Stimulated activated CD8-positive, alpha-beta memory T cell treated with anti-CD3 and anti-CD28 coated beads, Interleukin-12 subunit alpha, Interleukin-12 subunit beta, amount 100 ng/mL, for 4 hours (primary cell): ENCODE data around the gene TERF2IP.
A peak's percentile ranks its signal among the peaks of the same experiment; 100 is the strongest.

ENCODE experiments used
- DNase-seq: peaks from one replicate; pipeline ENCODE4 v3.0.0-alpha.2; 2020; ENCODE audit warnings: low read depth

The TERF2IP gene

DNA sequence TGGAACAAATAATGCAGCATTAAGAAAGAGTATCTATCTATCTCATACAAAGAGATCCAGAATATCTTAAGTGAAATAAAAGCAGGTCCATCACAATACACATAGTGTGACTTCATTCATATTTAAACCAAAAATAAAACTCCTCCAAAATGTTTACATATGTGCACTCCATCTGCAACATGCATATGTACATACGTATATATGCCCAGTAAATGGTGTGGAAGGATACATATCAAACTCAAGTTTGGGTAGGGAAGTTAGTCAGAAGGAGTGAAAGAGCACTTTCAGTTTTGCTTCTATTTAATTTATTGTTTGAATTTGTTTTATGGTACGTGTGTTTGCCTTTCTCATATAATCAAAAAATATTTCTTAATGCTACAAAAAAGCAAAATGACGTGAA lies 12.5 kb upstream of the TERF2IP start:
- no peak for DNase-seq

DNA sequence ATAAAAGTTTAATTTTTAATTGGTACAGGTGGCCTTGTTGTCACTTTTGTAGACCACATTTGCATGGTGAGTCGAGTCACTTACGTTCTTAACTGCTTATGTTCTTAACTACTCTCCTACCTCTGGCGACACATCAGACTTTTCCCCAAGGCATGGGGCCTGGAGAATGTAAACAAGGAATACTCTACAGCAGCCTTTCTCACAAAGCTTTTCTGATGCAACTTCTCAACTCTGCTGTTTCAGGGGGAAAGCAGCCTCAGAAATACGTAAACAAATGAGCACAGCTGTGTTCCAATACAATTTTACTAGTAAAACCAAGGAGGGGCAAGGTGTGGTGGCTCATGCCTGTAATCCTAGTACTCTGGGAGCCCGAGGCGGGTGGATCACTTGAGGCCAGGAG lies 7.0 kb upstream of the TERF2IP start:
- DNase-seq = no peak

DNA sequence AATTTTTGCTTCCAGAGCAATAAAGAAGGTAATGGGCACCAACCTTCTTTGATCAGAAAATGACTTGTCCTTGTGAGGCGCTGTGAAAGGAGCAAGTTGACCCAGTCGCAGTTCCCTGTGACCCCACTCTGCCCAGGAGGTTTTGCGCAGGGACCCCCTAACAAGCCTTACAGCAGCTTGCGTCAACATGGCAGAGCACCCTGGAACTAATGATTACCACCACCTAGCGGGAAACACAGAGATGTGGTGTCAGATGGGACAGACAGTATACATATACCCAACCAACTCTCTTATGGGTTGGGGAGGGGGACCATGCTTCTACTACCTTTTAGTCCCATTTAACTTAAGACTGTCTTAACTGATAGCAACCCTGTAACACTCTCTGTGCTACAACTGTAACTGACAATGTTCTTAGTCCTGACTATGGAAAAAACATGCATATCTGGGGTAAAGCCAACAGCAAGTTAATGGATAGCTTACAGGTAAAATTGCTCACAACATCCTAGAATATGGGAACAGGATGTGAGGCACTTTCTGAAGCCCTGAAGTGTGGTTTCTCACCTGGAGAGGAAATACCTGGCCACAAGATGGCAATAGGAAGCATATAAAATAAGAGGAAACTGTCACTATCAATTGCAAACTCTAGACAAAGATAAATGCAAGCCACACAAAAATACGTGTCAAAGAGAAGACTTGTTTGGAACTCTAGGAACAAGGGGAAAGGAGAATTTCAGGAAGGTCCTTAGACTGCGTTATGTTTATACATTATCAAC lies 3.1 kb upstream of the TERF2IP start:
- DNase-seq = no peak

DNA sequence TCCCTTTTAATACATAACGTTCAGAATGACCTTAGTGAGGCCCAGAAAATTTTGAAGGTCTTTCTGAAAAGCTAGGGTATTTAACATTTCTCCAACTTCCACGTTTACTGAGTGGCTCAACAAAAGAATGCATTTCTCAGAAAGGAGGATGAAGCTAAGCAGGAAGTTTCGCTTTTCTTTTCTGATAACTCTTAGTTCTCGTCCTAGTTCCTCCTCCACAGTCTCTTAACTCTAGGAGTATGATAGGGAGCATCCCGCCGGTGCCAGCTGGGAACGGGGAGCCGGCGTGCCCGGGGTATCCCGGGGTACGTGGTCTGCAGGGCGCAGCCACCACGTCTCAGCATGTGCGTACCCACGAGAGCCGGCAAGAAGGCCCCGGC lies 471 bp upstream of the TERF2IP start:
- DNase-seq = no peak

DNA sequence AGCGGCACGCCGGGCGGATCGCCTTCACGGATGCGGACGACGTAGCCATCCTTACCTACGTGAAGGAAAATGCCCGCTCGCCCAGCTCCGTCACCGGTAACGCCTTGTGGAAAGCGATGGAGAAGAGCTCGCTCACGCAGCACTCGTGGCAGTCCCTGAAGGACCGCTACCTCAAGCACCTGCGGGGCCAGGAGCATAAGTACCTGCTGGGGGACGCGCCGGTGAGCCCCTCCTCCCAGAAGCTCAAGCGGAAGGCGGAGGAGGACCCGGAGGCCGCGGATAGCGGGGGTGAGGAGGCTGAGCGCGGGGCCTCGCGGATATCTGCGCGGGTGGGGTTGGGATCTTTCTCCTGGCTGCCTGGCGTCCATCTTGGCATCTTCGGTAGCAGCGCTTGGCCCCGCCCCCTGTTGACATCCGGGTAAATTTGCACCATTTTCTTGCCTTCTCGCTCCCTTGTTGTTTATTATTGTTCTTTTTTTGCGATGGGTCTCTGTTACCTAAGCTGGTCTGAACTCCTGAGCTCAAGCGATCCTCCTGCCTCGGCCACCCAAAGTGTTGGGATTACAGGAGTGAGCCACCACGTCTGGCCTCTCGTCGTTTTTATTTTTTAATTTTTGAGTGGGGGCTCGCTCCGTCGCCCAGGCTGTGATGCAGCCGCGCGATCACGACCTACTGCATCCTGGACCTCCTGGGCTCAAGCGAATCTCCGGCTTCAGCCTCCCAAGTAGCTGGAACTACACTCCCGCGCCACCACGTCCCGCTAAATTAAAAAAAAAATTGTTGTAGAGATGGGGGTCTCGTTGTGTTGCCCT lies 898 bp downstream of the TERF2IP start:
- peak; percentile 73 for DNase-seq

DNA sequence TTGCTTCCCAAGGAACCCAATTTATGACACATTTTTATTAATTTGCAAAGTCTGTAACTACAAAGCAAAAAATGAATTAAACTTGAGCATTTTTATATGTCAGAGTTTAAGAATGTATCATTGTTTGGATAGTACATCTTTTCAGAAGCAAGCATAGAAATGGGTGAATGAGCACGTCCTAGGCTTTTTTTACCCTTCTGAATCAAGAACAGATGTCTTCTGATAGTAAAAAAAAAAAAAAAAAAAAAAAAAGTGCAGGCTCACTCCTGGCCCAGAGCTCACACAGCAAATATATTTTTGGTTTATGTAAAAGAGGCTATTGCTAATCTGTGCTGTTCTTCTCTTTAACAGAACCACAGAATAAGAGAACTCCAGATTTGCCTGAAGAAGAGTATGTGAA lies 6.3 kb downstream of the TERF2IP start:
- DNase-seq = no peak

DNA sequence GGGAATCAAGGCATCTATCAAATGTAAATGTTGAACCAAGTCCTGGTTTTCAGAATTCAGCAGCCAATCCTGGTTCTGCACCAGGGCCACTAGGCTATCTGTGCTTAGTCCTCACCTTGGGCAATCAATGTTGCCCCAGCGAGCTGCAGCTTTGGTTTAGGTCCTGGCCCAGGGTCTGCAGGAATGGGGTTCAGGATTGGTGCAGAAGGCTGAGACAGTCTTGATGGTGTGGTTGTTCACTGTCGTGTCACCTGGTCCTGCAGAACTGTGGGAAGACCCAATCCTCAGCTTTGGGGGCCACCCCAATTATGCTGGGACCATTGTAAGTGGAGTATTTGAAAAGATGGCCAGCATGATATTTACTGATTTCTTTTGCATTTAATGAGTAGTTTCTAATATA lies 10.6 kb downstream of the TERF2IP start:
- no peak for DNase-seq

DNA sequence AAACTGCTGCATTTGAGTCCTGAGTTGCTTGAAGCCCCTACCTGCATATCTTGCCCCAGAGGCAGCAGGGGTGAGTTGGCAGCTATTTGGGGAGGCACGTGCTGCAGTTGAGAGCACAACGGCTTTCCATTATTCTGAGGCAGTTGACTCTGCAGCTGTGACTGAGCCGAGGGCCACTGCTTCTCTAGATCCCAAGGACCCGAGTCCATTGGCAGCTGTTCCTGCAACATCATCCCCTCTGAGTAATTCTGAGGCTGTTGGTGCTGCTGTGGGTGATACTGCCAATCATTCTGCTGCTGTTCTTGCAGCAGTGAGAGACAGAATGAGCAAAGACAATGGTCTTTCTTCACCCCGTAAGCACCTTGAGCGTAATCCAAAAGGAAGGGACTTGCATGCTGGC lies 12.7 kb downstream of the TERF2IP start:
- DNase-seq = no peak

DNA sequence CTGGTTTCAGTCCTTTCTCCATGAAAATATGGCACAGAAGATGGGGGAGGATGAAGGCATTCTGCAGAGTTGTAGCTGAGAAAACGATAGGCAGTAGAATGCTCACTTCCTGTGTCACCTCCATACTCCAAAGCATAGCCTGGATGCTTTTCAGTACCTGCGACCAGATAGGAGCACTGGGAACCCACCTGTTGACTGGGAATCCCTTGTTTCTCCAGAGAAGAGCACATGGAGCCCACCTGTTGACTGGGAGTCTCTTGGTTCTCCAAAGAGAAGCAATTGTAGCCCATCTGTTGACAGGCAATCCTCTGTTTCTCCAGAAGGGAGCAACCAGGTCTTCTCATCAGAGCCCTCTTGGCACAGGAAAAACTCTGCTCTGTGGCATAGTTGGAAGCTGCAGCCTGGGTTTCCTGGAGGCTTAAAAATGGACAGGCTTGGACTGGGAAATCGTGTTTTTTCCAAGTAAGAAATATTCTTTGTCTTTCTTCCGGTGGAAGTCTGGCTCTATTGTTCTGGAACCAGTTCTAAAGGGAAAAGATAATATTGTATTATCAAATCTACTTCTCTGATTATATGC lies 13.2 kb downstream of the TERF2IP start:
- no peak for DNase-seq

DNA sequence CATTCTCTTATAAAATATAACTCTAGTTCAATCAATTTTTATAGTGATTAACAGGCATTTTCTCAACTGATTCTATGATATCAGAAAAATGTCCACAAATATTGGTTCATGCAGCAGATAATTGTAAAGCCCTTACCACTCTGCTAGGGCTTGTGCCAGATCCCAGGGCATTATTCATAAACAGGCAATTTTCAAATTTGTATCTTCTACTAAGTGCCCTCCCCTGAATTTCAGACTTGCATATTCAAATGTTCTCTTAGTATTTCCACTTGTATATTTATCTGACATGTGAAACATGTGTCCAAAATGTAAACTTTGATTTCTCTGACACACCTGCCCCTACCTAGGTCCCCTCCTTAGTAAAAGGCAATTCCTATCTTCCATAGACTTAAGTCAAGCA lies 19.9 kb downstream of the TERF2IP start:
- no peak for DNase-seq

DNA sequence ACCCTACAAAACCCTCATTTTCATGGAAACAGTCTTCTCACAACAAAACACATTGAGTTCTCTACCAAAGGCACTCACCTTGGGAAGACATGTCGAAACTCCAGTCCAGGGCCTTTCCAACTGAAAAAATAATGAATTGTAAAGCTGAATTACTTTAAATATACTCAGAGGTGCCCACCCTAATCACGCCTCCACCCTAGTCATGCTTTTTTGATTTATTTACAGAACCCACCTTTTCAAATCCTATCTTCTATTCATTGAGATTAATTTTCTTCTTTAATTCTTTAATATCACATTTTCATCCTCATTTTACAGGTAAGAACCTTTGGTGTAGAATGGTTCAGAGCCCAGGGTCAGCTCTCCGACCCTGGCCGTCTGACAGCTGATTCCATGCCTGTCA lies 29.3 kb downstream of the TERF2IP start, which contains the start of gene CPHXL2:
Gene CPHXL2, minus strand, starts transcription at position 101 of the 400 bp plus-strand sequence. Its CDS starts 10 bp downstream, at position 91.
- DNase-seq = no peak

DNA sequence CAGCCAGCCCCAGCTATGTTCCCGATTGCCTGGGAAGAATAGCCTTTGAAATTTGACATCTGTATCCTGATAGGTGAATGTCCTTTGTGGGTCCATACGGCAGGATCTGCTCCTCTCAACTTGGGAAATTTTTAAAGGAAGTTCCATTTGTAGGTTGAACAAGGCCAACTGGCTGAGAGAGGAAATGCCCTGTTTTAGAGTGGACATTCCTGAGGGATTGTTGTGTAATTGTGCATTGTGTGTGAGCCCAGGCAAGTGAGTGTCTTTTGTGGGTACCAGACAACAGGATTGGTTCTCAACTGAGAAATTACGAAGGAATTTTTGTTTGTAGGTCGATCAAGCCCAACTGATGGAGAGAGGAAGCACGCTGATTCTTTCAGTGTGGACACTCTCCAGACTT lies 31.8 kb downstream of the TERF2IP start:
- no peak for DNase-seq

DNA sequence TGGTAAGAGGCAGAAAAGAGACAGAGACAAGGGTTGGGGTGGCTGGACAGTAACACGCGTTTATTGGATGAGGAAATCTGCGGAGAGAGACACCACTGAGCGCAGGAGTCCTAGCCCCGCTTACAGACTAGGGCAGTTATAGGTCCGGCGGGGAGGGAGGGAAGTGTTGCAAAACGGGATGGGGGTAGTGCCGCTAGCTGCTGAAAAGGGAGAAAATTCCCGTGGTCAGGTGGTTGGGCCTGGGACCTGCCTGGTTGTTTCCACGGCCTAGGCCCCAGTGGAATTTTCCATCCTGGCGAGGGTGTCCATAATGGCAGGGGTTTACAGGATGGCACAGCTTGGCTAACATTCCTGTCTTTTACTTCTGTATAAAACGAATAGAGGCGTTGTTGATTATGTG lies 34.7 kb downstream of the TERF2IP start:
- no peak for DNase-seq

DNA sequence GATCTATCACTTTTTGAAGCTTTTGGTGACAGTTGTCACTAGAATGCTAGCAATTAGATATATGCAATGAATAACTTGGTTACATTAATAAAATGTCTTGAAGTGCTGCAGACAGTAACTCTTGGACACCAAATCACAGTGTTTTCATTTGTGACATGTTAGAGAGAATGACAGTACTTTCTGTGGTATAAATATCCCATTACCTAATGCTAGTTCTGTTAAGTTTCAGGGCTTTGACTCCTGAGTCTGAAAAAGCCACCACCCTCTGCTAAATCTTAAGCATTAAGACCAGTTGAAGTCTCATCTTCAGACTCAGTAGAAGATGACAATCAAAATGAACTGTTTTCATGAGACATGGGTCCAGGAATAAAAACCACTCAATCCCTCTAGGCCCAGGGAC lies 39.8 kb downstream of the TERF2IP start:
- no peak for DNase-seq

DNA sequence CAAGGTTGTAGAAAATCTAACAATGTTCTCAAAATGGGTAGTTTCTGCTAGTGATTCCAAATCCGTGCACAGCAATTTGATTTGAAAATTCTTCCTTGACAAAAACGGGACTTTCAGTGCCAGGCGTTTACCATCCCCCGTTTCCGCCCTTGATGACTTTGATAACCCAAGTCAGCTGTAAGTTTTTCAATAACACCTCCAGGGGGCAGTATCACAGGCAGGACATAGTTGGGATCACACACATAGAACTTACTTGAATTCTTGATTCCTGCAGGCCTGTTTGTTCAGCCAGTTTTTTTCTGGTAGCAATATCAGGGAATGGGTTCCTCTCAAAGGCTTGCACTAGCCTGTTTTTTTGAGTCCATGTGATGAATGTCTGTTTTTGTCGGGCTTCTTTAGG lies 48.1 kb downstream of the TERF2IP start:
- no peak for DNase-seq

DNA sequence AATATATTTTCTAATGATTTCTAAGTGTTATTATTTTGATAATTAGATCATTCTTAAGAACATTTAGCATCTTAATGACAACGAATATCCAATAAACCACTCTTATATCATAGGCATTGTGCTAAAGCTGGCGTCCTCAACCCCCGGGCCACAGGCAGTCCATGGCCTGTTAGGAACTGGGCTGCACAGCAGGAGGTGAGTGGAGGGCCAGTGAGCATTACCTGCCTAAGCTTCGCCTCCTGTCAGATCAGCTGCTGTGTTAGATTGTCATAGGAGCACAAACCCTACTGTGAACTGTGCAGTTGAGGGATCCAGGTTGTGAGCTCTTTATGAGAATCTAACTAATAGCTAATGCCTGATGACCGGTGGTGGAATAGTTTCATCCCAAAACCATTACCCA lies 50.0 kb downstream of the TERF2IP start:
- no peak for DNase-seq

DNA sequence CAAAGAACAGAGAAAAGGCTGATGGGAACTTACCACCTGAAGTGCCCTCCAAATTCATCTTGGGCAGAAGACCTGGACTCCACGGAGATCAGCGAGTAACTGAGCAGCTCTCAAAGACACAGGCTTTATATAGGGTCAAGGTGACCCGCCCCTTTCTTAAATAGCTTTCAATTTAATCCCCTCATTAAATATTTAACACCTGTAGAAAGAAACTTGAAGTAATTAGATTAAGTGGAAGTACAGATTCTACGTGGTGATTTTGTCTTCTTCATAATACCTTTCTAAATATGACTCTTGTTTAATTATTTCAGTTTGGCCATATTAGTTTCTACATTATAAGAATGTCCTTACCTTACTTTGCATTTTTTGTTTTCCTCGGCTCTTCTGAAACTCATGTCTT lies 53.8 kb downstream of the TERF2IP start, which contains the start of gene DUXB:
Gene DUXB, minus strand, starts transcription at position 101 of the 400 bp plus-strand sequence. Its CDS starts 43 bp downstream, at position 58.
- DNase-seq = no peak

DNA sequence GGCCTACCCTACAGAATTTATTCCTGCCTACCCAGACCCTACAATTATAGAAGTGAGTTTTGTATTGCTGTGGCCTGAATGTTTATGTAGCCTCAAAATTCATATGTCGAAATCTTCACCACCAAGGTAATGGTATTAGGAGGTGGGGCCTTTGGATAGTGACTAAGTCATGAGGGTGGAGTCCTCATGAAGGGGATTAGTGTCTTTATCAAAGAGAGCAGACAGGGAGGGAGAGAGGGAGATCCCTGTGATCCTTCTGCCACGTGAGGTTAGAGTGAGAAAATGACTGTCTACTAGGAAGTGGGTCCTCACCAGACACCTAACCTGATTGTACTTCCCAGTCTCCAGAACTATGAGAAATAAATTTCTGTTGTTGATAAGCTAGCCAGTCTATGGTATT lies 54.7 kb downstream of the TERF2IP start:
- no peak for DNase-seq

DNA sequence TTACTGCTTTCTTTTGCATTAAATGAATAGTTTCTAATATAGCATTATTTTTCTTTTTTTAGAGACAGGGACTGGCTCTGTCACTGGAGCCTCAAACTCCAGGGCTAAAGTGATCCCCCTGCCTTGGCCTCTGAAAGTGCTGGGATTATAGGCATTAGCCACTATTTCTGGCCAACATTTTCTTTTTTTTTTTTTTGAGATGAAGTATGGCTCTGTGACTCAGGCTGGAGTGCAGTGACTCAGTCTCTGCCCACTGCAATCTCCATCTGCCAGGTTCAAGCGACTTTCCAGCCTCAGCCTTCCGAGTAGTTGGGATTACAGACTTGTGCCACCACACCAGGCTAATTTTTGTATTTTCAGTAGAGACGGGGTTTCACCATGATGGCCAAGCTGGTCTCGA lies 55.7 kb downstream of the TERF2IP start:
- DNase-seq = no peak
